T-helper 2 cell (primary cell): Measurements from ENCODE around the gene GLS.
"Not testable (repeated sequence)": the region's sequence is repeated elsewhere in the genome, so short reads cannot be mapped to it uniquely, and the experiment has no call there.

Experiments used
- DNase-seq, 5 experiments: peaks; one replicate each; pipeline versions ENCODE4 v3.0.0 to v3.0.0-alpha.2; 2012 to 2022

Gene GLS

DNA sequence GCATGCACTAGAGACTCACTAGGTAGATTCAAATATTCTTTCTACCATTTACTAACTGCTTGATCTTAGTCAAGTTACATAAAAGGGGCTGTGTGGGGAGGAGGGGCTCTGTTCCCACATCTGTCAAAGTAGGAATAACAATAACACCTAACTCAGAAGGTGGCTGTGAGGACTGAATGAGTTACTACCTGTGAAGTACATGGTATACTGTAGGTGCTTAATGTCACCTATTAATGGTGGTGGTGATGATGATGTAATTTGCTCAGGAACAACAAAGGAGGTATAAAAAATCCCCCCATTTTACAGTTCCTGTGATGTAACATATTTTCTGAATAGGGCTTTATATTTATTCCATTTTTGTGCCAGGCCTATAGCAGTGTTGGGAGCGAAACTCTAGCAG lies 92.6 kb downstream of the GLS start:
- no peak for DNase-seq

DNA sequence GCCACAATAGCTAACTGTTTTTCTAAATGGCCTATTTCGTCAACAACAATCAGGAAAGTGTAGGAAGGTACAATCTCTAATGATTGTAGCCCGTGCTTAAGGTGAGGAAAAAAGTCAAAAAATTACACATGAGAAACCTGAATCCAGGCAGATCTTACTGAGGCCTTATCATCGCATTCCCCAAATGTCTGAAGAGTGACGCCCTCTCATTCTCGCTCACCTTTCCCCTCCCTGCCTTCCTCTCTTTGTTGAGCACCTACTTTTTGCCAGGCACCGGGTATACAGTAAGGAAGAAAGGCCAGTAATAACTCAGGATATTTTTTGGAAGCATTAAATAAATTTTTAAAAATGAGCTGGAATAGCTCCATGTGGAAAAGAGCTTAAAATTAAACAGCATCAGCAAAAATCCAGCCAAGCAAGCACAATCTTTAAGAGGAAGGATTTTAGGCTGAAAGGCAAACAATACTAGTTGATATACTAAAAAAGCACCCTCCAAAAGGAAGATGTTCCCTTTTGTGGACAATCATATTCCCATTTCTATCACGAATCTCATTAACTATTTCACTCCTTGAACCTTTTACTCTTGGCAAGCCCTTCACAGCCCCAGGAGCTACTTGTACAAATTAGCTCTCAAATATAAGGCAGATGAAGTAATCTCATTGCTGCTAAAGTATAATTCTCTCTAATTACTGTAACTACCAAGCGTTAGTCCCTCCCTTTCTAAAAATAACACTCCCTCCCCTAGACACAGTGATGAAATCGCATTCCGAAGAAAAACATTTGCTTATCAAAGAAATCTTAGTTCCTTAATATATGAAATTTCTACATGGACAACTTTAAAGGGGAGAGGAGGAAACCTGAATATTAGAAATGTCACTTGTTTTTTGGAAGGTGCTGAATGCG lies 93.4 kb downstream of the GLS start:
- DNase-seq, result no peak

DNA sequence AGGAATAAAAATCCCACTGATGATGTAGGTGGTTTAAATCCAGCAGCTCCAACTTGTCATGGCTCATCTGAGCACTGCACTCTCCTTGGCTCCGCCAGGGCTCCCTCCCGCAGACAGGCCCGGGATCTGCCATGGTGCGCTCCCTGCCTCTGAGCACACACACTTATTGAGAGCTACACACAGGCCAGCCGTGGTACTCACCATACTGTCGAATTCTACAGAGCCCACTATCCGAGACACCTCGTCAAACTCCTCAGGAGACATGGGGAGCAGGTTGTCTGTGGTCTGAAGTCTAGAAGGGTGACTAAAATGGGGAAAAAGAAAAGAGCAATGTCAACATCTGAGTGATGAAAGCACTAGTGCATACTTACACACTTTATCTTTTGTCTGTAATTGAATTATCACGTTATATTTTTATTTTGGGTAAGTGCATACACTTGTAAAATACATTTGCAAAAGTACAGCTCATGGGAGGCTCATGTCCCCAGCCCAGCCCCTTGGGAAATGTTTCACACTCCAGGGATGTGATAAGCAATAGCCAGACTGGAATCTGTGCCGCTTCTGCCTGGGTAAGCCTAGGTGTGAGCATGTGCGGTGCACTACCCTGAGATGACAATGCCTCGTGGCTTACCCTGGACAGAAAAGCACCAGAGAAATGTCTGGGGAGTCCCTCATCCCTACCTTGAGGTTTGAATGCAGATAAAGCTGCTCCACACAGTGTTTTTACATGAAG lies 94.2 kb downstream of the GLS start:
- DNase-seq, result no peak

DNA sequence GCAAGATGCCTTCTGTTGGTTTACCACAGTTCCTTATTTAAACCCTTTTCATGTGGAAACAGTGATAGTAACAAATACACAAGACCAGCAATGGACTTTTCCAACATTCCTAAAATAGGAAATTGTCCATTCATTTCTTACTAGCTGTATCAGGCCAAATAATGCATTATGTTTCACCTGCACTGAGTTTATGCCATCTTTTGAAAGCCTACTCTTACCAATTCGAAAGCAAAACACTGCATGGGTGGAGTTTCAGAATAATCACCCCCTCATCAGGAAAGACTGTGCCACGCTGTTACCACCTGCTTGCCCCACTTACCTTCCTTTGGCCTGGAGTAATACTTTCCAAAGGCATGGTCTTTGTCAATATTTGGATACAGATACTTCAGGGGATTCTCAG lies 95.9 kb downstream of the GLS start:
- no peak for DNase-seq

DNA sequence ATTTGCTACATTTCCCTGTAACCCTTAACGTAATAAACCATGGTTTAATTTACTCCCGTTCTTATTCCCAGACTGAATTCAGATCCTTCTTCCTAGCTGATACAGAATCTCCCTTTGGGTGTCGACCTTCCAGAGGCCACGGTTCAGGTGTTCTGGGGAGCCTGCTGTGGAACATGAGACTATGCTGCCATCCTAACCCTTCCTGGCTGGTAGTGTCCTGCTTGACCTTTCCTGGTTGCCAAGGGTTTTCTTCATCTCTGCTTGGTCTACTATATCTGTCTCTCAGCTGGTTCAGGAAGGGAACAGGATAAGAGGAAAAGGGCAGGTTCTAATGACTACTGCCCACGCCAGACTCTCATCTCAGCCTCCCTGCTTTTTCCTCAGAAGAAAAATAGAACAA lies 96.9 kb downstream of the GLS start:
- DNase-seq, result no peak

DNA sequence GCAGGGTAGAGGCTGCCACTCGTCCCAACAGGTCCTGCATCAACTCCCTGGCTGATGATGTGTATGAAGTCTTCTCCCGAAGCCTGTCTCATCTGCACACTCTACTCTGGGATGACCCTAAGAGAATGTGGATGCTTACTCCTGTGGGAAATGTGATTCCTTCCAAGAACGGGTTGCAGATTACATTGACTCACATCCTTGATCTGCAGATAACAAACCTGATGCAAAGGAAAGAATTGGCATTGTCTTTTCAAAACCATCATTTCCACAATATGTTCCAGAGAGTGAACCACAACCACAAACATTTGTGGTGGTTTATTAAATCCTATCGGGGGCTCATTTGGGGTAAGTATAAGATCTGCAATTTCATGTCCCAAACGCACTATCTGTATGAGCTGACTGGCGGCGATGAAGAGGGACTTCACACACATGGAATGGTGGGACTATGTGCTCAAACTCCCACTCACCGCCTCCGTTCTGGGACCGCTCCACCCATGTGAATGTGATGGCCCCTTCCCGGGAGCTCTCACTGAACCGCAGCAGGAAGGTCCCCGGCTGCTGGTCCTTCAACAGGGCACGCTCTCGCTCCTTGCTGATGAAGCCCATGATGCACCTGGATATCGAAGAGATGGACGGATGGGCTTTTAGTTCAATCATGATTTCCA lies 97.9 kb downstream of the GLS start:
- DNase-seq, result no peak

DNA sequence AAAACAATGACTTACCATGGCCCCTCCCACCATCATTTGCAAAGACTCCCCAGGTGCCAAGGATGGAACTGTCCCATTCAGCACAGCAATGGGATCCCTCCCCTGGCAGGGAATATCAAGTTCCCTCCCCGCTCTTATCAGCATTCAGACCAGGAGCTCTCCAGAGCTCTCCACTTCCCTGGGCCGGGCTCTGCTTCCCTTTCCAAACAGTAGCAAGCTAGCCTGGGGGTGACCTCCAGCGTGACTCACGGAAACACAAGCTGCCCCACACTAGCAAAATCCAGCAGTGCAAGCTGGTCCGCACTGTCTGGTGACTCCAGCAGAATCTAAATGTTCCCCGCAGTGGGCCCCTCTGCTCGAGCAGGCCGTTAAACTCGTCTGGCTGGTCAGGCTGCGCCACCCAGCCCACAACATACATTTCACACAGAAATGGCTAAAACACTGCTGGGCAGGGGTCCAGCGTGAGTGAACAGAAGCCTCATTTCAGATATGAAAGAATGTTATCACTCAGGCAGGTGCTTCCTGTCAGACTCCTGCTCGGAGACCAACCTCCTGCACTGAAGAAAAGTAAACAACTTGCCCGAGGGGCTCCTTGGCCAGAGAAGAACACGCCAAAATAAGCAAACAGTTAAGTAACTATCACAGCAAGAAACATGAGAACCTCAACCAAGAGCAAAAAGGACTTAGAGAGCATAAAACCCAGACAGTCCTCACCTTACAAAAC lies 99.4 kb downstream of the GLS start:
- no peak for DNase-seq

DNA sequence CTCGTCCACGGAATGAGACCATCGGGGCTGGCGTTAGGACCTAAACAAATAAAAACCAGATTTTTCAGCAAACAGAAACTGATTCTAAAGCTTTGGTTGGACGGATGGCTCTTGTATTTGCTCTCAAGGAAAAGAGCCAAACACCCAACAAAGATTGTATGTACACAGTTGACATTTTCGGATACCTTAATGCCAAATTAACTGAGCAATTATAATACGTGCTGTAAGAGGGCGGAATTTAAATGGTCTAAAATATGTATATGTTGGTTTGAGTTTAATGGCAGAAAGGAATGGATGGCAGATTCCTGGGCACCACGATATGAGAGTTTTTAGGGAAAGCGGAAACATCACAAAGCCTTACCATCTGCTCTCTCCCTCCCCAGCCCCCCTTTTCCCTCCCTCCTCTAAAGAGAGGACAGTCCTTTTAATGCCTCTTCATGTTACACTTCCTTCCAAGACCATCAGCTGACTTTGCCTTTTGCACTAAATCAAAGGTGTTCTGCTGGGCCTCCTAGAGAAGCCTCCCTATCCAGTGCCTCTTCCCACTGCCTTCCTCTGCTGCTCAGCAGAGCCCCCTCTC lies 100.1 kb downstream of the GLS start:
- DNase-seq, result no peak

DNA sequence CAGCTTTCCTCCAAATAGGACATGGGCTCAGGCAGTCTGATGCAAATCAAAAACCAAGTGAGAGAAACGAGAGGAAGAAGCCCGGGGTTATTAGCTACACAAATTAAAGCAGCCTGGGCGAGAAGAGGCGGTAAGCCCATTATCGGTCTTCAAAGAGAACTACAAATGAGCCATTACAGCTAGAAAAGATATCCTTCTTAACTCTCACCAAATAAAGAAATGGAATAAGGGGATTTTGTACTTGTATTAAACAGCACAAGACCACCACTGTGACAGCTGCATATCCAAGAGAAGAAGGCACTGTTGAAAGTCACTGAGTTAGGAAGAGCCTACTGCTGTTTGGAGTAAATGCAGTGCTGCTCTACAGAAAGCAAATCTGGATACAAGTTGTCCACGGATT lies 100.7 kb downstream of the GLS start:
- DNase-seq, result no peak

DNA sequence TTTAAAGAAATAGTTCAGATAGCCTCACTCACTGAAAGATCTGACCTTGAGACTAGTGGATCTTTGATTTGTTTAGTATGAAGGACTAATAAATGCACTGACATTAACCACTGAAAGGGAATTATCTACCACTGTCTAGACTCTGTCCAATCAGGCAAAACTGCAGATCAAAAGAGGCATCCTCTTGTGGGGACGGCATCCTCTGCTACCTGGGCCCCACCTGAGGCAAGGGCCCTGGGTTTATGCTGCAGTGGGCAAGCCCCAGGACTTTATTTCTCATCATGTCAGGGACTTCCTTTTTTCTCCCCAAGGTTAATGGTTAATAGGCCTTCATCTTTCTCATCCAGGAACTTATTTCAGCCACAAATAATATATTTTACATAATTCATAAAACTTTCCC lies 101.1 kb downstream of the GLS start:
- no peak for DNase-seq

DNA sequence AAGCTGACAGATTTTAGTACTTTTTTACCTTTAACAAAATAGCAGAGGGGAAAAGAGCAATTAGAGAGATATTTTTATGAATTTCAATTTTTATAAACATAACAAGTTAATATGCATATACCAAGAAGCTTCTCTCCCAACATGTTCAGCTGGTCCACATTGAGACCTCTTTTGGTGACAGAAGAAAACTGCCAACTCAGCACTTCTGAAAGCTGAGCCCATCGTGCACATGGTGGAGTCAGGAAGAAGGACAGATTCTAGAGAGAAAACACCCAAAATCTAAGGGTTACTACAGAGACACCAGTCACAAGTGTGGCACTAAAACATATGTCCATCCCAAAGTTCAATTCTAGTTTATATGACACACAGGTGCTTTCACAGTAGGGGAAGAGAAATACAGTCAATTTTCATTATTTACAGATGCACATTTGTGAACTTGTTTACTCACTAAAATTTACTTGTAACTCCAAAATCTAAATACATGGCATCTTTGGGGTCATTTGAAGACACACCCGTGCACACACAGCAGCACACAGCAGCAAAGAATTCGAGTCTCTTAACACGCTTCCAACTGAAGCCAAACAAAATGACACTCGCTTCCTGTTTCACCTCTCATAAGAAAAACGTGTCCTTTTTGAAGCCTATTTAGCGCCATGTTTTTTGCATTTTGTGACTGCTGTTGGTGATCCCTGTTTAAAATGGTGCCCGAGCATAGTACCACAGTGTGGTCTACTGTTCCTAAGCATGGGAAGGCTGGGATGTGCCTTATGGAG lies 101.8 kb downstream of the GLS start:
- DNase-seq, result no peak

DNA sequence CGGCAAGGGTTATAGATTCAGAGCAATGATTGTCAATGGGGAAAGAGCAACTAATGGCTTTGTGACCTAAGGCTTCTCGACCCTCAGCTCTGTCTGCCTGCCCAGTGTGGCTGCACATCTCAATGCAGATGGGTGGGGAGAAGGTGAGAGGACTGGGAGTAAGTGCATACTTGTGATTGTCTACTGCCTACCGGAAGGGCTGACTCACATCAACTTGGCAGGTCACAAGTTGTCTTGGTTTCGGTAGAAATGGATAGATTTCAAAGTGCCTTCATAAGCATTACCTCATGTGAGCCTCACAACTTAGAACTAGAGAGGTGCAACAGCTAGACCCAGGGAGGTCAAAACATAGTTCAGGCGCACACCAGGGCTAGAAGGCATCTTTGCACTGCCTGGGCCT lies 104.0 kb downstream of the GLS start:
- peak in 1 of 5 experiments; percentile 33 for DNase-seq

DNA sequence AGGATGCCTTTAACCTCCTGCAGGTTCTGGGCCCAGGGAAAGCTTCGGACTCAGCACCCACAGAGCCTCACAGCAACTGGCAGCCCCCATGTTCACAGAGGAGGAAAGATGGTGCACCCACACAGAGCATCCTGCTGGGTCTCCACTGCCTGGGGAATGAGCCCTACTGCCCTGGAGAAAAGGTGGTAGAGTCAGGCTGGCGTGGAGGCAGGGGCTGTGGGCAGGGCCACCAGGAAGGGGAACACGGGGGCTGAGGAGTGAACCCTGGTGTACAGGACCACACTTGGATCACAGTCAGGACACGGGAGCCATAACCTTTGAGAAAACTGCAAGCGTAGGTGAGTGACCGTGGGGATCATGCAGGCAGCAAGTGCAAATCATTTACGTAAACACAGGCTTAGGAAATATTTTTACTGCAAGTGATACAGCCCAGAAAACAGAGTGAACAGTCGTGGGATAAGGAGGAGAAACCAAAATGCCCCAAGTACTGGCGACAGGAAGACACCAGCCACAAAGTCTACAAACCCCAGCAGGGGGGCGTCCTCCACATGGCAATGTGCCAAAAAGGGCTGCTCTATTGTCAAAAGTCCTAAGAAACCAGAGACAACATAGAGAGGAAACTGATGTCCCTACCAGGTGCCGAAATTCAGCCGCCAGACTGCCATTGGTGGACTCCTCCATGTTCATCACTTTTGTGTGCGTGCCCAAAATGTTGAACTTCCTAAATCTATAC lies 105.8 kb downstream of the GLS start:
- DNase-seq, result no peak

DNA sequence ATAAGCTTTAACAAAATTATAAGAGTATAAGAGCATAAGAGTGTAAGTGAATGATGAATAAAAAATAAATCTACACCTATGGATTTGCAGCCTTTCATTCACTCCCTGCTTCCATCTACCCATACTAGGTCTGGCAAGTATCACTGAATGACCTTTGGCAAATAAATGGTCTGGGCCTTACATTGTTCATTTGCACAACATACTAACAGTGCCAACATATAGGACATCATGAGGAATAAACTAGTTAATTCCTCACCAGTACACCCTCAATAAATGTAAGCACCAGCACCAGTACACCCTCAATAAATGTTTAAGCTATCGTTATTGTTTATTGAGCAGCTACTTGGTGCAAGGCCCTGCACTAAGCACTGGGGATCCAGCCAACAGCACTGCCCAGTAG lies 106.5 kb downstream of the GLS start:
- no peak for DNase-seq

DNA sequence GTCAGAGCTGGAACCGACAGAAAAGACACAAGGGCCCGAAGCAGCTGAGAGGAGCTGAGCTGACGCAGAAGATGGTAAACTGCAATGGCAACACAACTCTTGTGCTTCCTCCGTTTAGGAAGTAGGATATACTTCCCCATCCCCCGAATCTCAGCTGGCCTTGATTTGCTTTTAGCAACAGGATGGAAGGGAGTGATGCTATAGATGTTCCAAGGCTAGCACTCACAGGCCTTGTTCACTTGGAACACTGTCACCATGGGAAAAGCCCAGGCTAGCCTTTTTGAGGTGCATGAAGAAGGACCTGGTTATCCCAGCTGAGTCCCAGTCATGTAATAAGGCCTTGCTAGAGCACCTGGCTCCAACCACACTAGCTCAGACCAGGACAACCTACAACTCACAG lies 107.3 kb downstream of the GLS start:
- DNase-seq, result no peak

DNA sequence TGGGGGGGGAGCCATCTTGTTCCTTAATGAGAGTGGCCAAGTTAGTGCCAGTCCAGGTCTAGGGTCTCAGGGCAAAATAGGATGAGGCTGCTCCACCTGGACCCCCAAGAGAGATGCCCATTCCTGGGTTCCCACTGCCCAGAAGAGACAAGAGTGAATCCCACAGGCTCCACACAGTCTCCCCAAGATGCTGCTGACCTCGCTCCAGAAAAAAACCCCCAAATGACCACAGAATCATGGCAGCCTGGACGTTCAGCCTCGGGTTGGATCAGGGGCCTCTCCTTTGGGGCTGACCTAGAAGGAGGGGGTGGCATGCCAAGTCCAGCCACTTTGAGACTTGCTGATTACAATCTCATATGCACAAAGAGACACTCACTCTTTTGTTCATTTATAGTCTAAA lies 108.3 kb downstream of the GLS start:
- no peak for DNase-seq

DNA sequence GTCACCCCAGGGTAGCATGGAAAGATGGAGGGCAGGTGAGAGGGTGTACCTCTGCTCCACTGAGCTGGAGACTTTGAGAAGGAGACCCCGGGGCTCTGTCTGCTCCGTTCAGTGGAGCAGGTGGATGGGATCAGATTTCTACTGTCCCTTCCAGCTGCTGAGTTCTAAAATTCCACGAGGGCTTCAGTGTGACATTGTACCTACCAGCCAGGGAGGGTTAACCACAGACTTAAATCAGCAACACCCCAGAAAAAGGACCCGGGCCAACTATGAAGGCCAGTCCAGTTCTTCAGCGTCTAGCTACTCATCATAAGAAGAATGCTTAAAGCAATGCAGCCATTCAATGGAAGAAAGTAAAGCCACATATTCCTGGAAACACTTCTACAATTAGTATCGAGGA lies 109.5 kb downstream of the GLS start:
- no peak for DNase-seq

DNA sequence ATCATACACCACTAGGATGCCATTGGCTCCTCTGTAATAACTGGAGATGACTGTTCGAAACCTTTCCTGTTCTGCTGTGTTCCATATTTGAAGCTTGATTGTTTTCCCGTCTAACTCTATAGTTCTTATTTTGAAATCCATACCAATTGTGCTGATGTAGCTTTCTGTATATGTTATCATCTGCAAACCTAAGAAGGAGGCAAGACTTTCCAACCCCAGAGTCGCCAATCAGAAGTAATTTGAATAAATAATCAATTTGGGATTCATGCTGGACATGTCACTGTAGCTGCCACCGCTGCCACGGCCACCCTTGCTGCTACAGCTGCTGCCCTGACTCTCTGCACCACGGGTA lies 112.6 kb downstream of the GLS start:
- no peak for DNase-seq

DNA sequence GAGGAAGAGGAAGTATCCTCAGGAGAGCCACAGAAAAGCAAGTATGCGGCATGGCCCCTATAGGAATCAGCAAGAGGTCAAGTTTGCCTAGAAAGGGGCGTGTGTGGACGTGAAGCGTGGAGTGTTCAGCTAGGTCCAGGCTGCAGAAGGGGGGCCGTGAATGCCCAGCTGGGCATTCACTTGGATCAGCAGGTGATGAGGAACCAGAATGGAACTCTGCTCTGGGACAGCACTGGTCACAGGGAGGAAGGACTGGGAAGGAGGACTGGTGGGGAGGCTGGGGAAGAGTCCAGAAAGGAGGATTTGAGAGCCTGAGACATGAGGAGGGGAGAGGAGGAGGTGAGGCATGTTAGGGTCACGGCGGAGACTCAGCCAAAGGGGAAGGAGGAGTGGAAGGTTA lies 113.5 kb downstream of the GLS start:
- DNase-seq, result no peak

DNA sequence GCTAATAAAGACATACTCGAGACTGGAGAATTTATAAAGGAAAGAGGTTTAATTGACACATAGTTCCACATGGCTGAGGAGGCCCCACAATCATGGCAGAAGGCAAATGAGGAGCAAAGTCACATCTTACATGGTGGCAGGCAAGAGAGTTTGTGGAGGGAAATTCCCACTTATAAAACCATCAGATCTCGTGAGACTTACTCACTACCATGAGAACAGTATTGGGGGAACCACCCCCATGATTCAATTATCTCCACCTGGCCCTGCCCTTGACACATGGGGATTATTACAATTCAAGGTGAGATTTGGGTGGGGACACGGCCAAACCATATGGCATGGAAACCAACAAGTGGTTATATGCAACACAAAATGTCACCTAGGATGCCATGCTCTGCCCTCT lies 114.7 kb downstream of the GLS start:
- not testable (repeated sequence) for DNase-seq

DNA sequence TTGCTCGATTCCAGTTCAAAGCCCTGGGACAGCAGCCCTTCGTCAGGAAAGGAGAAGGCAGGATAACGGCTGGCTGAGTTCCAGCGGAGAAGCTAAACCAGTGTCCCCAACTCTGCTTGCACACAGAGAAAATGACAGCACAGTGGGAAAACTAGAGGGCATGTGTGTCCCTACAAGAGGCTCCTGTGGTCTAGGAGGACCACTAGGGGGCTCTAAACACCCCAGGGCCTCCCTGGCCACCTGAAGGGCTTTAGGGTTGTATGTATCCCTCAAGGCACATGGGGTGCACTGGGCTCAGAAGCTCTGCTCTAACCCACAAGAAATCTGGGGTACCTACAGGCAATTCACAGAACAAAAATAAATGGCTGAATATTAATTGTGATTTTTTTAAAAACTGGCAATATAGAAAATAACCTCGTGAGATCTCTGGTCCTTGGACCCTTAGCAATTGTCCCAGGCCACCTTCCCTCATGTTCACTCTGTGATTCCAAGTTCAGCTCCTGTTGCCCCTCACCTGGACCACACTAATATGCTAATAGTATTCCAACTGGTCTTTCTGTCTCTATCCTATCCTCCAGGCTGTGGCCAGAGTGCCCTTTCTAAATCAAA lies 115.8 kb downstream of the GLS start:
- DNase-seq, result peak in 3 of 5 experiments; percentile 18 to 54 (median 21)
